ENCODE data around the gene POLD4. TPM values are rescaled to one million over a fixed set of nuclear protein-coding genes. Genes with fewer than 3 reads are reported as not detected.

The POLD4 gene
- total RNA-seq, 1 experiment from 2014 or later, result 78.7 TPM

DNA sequence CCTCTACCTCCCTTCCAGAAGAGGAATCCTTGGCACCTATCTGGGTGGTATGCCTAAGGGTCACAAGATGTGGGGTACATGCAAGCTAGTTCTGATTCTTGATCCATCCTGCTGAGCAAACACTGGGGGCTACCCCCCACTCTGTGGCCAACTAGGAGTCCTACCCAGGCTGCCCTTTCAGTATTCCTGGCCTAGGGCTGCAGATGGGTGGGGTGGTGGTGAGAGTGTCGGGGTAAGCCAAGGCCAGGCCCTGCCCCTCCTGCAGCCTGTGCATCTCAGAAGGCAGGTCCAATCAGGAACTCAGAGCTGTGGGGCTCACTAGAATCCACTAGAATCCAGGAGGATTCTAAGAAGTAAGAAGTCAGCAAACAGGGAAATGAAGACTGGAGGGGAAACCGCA, 39.1 kb downstream of the POLD4 start:
- ATAC-seq, result no peak
- ChIA-PET CTCF (interaction anchor here (0.5 kb wide), 1 partner anchor 68 kb away, joined by 4 read pairs; no protein-coding TSS in a partner anchor), POLR2A (interaction anchor here (0.6 kb wide), 2 partner anchors 30 to 52 kb away, joined by 4 to 7 read pairs; no protein-coding TSS in a partner anchor)
- no peaks in the 10 kb centered on the region for H3K36me3 ChIP-seq (ENCODE audit: control insufficient read depth, insufficient read depth, low read length)
- no peaks in the 10 kb centered on the region for H3K27me3 ChIP-seq (ENCODE audit: control insufficient read depth, insufficient read depth, low read length)
- H3K27ac ChIP-seq (ENCODE audit: low read length), result no peak overlapping the region
- H3K4me3 ChIP-seq (ENCODE audit: low read depth in 2 of 2, low read length in 2 of 2), result no peak overlapping the region
- TF ChIP-seq, protein P1, sequence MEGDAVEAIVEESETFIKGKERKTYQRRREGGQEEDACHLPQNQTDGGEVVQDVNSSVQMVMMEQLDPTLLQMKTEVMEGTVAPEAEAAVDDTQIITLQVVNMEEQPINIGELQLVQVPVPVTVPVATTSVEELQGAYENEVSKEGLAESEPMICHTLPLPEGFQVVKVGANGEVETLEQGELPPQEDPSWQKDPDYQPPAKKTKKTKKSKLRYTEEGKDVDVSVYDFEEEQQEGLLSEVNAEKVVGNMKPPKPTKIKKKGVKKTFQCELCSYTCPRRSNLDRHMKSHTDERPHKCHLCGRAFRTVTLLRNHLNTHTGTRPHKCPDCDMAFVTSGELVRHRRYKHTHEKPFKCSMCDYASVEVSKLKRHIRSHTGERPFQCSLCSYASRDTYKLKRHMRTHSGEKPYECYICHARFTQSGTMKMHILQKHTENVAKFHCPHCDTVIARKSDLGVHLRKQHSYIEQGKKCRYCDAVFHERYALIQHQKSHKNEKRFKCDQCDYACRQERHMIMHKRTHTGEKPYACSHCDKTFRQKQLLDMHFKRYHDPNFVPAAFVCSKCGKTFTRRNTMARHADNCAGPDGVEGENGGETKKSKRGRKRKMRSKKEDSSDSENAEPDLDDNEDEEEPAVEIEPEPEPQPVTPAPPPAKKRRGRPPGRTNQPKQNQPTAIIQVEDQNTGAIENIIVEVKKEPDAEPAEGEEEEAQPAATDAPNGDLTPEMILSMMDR (IDR thresholded peaks at IDR 0.05), result no peak
- TF ChIP-seq TCF7L2 (IDR thresholded peaks at IDR 0.05; ENCODE audit: low read depth, low read length), result no peak
- TF ChIP-seq, protein P2, sequence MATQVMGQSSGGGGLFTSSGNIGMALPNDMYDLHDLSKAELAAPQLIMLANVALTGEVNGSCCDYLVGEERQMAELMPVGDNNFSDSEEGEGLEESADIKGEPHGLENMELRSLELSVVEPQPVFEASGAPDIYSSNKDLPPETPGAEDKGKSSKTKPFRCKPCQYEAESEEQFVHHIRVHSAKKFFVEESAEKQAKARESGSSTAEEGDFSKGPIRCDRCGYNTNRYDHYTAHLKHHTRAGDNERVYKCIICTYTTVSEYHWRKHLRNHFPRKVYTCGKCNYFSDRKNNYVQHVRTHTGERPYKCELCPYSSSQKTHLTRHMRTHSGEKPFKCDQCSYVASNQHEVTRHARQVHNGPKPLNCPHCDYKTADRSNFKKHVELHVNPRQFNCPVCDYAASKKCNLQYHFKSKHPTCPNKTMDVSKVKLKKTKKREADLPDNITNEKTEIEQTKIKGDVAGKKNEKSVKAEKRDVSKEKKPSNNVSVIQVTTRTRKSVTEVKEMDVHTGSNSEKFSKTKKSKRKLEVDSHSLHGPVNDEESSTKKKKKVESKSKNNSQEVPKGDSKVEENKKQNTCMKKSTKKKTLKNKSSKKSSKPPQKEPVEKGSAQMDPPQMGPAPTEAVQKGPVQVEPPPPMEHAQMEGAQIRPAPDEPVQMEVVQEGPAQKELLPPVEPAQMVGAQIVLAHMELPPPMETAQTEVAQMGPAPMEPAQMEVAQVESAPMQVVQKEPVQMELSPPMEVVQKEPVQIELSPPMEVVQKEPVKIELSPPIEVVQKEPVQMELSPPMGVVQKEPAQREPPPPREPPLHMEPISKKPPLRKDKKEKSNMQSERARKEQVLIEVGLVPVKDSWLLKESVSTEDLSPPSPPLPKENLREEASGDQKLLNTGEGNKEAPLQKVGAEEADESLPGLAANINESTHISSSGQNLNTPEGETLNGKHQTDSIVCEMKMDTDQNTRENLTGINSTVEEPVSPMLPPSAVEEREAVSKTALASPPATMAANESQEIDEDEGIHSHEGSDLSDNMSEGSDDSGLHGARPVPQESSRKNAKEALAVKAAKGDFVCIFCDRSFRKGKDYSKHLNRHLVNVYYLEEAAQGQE (IDR thresholded peaks at IDR 0.05; ENCODE audit: insufficient read depth in 1 of 2, low read depth in 2 of 2, low read length in 1 of 2), result no peak
- TF ChIP-seq SIN3A (IDR thresholded peaks at IDR 0.05; ENCODE audit: borderline replicate concordance, insufficient read depth, low read depth, low read length), result no peak
- TF ChIP-seq POLR2AphosphoS5 (IDR thresholded peaks at IDR 0.05; ENCODE audit: low read depth, low read length), result no peak
- in situ Hi-C loops (cut with HindIII; ENCODE audit: low pct_unique_long_range_greater_than_20kb, low sequenced_read_pairs), result no loop called here
- intact Hi-C loops (cut with micrococcal nuclease; ENCODE audit: unreplicated experiment), result loop anchor here (10.0 kb wide), 1 partner anchor 219 kb away; no protein-coding TSS in a partner anchor
- H3K4me1 ChIP-seq (ENCODE audit: control insufficient read depth, insufficient read depth, low read length), result peaks cover 6% of the 10 kb centered on the region; the same call in 1 of the 2 replicates
- no peak for DNase-seq (ENCODE audit: low read depth, low spot score)
- no peaks in the 10 kb centered on the region for H3K9me3 ChIP-seq (ENCODE audit: control insufficient read depth, insufficient read depth, low read depth, low read length)
- no TSS peak for BruUV-seq (replicated peaks)

DNA sequence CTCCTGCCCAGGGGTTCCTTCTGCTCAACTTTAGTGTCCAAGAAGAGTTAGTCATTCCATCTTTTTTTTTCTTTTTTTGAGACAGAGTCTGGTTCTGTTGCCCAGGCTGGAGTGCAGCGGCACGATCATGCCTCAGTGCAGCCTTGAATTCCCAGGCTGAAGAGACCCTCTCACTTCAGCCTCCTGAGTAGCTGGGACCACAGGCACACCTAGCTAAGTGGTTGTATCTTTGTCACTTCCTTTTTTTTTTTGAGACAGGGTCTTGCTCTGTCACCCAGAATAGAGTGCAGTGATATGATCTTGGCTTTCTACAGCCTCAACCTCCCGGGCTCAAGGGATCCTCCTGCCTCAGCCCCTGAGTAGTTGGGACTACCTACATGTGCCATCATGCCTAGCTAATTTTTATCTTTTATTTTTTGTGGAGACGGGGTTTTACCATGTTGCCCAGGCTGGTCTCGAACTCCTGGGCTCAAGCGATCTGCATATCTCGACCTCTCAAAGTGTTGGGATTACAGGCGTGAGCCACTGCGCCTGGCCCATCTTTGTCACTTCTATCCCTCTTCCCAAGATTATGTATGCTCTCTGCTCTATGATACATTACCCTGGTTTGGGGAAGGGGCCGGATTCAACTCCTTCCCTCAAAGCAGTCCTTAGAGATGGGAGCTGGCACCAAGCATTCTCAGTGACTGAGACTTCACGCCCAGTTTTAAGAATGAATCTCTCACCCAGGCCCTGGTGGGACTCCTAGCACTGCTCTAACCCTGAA, 40.0 kb downstream of the POLD4 start:
- no peak for DNase-seq (ENCODE audit: low read depth, low spot score)
- no peaks in the 10 kb centered on the region for H3K27me3 ChIP-seq (ENCODE audit: control insufficient read depth, insufficient read depth, low read length)
- H3K36me3 ChIP-seq (ENCODE audit: control insufficient read depth, insufficient read depth, low read length), result no peaks in the 10 kb centered on the region
- H3K4me1 ChIP-seq (ENCODE audit: control insufficient read depth, insufficient read depth, low read length), result peaks cover under 1% of the 10 kb centered on the region; the same call in 1 of the 2 replicates
- no peak overlapping the region for H3K4me3 ChIP-seq (ENCODE audit: low read depth in 2 of 2, low read length in 2 of 2)
- BruUV-seq (replicated peaks), result no TSS peak
- ChIA-PET CTCF (interaction anchor here (0.6 kb wide), 1 partner anchor 47 kb away, joined by 5 read pairs; no protein-coding TSS in a partner anchor), POLR2A (no interaction called here)
- no peaks in the 10 kb centered on the region for H3K9me3 ChIP-seq (ENCODE audit: control insufficient read depth, insufficient read depth, low read depth, low read length)
- intact Hi-C loops (cut with micrococcal nuclease; ENCODE audit: unreplicated experiment) (loop anchor here (10.0 kb wide), 1 partner anchor 219 kb away; no protein-coding TSS in a partner anchor), in situ Hi-C loops (cut with HindIII; ENCODE audit: low pct_unique_long_range_greater_than_20kb, low sequenced_read_pairs) (no loop called here)
- H3K27ac ChIP-seq (ENCODE audit: low read length), result no peak overlapping the region
- TF ChIP-seq SIN3A (IDR thresholded peaks at IDR 0.05; ENCODE audit: borderline replicate concordance, insufficient read depth, low read depth, low read length) (no peak), TCF7L2 (IDR thresholded peaks at IDR 0.05; ENCODE audit: low read depth, low read length) (no peak), POLR2AphosphoS5 (IDR thresholded peaks at IDR 0.05; ENCODE audit: low read depth, low read length) (no peak)
- TF ChIP-seq, protein P1 (IDR thresholded peaks at IDR 0.05), result no peak
- TF ChIP-seq, protein P2 (IDR thresholded peaks at IDR 0.05; ENCODE audit: insufficient read depth in 1 of 2, low read depth in 2 of 2, low read length in 1 of 2), result no peak
- ATAC-seq, result no peak
